ENCODE results near the gene GRIN2C. TPM values are rescaled to one million over a fixed set of nuclear protein-coding genes. Genes with fewer than 3 reads are reported as not detected.
"Not testable (repeated sequence)": the region's sequence is repeated elsewhere in the genome, so short reads cannot be mapped to it uniquely, and the experiment has no call there.

Gene GRIN2C
- not detected in 2 replicates for total RNA-seq (2014; rRNA removed; shearing (Covaris generic))
- not detected in 2 replicates for polyA plus RNA-seq (2014; cell fraction: nucleus; rRNA removed)

- DNase-seq (ENCODE audit: extremely low read depth, low read depth): no peak
Observed at GRCh38 chr17:74859459-74860228, at the start of gene GRIN2C. GRIN2C (minus strand) TSS chr17:74859885; CDS start chr17:74855092, 4,793 bp downstream.

DNA sequence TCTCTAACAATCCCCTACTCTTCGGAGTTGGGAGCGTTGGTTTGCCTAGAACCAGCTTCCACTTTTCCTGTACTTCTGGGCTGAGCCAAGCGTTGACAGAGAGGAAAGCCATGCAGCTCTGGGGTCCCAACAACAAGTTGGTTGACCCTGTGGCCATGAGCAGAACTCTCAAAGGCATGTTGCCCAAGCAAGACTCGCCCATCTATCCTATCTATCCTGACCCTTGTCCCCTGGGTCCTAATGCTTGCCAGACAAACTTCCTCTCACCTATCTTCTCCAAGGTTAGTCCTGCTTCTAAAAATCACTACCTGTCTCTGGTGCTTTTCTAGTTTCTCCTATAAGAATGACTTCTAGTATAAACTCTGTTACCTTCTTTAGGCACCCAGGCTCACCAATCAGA is 49.4 kb upstream of the GRIN2C start:
- DNase-seq (ENCODE audit: extremely low read depth, low read depth): not testable (repeated sequence)

- DNase-seq (ENCODE audit: extremely low read depth, low read depth): no peak
Observed at GRCh38 chr17:74907012-74907411, 47.3 kb upstream of the GRIN2C start.

DNA sequence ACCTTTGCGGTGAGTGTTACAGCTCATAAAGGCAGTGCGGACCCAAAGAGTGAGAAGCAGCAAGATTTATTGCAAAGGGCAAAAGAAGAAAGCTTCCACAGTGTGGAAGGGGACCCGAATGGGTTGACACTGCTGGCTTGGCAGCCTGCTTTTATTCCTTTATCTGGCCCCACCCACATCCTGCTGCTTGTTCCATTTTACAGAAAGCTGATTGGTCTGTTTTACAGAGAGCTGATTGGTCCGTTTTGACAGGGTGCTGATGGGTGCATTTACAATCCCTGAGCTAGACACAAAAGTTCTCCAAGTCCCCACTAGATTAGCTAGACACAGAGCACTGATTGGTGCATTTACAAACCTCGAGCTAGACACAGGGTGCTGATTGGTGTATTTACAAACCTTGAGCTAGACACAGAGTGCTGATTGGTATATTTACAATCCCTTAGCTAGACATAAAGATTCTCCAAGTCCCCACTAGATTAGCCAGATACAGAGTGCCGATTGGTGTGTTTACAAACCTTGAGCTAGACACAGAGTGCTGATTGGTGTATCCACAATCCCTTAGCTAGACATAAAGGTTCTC is 46.6 kb upstream of the GRIN2C start:
- DNase-seq (ENCODE audit: extremely low read depth, low read depth): not testable (repeated sequence)

DNA sequence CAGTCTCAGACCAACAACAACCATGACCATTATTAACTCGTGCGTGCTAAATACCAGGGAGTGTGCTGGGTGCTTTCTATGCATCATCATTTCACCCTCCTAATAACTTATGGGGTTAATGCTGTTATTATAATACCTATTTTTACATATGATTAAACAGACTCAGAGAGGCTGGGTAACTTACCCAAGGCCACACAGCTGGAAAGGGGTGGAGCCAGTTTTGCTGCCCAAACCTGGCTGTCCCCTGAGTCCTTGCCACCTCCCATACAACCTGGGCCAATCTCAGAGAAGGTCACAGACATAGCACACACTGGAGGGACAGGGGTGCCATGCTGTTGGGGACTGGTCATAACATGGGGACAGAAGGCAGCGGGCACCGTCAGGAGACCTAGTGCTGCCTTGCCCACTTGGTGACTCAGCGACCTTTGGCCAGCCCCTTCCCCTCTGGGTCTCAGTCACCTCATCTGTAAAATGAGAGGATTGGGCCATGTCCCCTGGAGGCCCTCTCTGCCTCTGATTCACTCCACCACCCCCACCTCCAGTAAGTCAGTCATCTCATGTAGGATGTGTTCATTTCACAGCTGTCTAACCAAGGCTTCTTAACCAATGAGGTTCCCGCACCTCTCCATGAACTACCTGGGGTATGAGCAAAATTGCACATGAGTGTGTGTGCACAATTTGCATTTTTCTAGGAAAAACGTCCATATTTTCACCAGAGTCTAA is 45.2 kb upstream of the GRIN2C start:
- no peak for DNase-seq (ENCODE audit: extremely low read depth, low read depth)

DNA sequence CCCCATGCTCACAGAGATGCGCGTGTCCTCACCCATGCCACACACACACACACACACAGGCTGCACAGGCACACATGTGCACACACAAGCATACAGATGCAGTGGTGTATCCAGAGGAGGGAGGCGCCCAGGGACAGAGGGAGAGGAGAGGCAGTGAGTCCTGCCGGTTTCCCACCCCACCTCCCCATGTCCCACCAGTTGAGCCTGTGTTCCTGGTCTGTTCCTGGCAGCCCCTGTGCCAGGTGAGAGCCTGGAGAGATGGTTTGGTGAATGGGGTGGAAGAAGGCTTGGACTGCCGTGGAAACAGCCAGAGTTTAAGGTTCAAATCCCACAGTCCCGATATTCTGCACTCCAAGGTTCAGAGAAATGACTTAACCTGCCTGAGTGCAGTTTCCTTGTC is 44.0 kb upstream of the GRIN2C start:
- no peak for DNase-seq (ENCODE audit: extremely low read depth, low read depth)

DNA sequence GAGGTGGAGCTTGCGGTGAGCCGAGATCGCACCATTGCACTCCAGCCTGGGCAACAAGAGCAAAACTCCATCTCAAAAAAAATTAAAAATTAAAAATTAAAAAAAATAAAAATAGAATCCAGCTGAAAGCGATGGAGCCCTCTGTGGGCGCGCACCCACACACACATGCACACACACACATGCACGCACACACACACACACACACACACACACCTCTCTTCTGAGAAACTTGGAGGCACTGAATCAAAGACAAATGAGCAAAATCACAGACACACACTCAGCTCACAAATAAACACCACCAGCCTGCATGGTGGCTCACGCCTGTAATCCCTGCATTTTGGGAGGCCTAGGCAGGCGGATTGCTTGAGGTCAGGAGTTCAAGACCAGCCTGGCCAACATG is 43.3 kb upstream of the GRIN2C start:
- DNase-seq (ENCODE audit: extremely low read depth, low read depth): no peak

DNA sequence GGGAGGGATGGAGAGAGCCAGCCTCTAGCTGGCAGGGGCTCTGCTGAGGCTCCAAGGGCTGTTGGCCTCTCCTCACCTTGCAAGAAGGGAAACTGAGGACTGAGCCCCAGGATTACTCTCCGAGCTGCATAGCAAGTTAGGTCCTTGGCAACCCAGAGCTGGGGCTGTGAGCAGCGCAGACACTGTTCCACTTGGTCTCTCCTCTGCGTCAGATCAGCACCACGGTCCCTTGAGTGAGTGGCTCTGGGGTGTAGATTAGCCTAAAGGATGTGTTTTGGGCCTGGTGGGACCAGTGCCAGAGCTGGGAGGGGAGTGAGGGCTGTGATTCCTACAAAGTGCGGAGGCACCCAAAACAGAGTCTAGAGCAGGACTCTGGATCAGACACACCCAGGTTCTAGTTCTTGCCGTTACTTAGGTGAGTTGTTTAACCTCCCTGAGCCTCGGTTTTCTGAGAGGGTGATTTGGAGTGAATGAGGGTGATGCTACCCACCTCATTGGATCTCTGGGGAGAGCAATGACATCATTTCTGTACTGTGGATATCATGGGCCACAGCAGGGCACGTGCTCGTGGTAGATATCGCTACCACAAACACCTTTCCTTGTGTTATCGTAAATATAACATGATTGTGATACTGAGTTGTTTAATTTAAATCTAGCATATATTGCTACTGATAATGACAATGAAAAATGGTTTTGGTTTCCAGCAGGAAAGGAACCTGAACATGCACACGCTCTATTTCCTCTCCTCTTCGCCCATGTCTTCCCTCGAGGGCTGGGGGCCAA is 41.9 kb upstream of the GRIN2C start:
- DNase-seq (ENCODE audit: extremely low read depth, low read depth): no peak

GRCh38 chr17:74900208-74900607 is 40.5 kb upstream of the GRIN2C start:
- no peak for DNase-seq (ENCODE audit: extremely low read depth, low read depth)

DNA sequence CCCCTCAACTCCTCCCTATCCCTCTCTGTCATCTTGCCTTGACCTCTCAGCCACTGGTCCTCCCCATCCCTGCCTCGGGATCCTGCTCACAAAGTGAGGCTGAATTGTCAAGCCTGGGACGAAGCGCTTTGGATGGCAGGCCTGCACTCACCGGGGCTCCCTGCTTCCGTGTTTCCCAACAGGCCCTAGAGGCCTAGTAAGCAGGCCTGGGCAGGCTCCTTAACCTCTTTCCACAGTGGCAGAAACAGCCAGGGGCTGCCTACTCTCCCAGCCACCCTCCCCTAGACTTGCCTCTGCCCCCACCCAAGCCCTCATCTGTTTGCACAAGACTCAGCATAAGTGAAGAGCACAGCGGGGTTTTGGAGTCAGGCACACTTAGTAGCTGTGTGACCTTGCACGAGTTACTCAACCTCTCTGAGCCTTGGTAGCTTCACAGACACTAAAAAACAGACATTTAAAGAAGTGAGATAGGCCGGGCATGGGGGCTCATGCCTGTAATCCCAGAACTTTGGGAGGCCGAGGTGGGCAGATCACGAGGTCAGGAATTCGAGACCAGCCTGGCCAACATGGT is 38.8 kb upstream of the GRIN2C start:
- DNase-seq (ENCODE audit: extremely low read depth, low read depth): no peak

DNA sequence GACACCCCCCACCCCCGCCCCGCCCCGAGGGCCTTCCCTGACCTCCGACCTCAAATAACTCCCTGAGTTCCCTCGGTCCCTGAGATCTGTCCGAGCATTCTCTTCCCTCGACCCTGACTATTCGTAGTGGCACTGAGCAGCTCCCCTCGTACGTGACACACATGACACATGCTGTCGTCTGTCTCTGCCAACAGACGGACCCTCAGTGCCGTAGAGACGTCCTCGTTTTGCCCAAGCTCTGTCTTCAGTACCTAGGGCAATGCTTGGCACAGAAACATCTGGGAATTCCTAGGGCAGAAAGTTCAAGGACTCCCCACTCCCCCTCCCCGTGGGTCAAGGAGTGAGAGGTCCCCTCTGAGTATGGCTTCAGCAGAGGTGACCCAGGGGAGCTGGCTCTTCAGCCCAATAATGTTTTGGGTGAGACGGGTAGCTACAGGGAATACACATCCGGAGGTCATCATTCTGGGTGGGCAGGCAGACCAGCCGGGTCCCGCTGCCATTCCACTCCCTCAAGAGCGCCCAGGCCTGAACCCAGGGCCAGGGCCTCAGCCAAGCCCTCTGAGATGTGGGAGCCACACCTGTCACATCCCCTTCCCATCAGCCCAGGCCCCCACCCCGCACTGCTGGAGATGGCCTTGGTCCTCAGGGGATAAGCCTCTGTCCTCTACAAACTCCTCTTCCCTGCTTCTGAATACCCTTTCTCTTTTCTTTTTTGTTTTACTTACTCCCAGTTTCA is 34.4 kb upstream of the GRIN2C start:
- no peak for DNase-seq (ENCODE audit: extremely low read depth, low read depth)

- no peak for DNase-seq (ENCODE audit: extremely low read depth, low read depth)
Observed at GRCh38 chr17:74892974-74893911, 33.6 kb upstream of the GRIN2C start, which contains the start of gene FADS6. FADS6 (minus strand) TSS chr17:74893633; CDS start chr17:74893595, 38 bp downstream.

DNA sequence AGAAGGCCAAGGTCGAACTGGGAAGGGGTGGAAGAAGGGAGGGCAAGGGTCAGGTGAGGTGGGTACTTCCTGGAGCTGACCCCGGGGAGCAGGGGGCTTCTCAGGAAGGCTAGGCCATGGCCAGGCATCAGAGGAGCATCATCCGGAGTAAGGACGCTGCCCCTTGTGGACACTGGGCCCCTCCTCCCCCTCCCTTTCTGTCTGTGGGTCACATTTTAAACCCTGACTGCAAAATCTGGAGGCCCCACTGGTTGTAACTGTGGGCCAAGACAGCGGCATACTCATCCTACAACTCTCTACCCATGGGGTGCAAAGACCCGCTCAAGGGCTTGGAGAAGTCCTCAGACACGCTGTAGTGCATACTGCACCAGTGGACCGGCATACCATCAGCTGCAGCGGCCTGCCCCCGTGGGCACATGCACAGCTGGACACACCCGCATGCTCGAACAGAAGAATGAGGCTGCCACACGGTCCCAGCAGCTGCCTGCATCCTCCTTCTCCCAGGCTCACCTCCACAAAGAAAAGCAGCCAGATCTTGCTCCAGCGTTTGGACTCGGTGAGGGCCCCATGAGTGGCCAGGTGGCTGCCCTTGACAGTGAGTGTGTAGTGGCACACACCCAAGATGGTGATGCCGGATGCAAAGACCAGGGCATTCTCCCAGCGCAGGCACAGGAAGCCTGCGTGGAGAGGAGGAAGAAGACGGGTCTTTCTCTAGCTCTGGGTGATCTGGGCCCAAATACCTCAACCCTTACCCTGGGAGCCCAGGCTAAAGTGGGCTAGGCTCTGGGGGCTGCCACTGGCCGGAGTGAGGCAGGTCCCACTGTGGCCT is 32.5 kb upstream of the GRIN2C start:
- no peak for DNase-seq (ENCODE audit: extremely low read depth, low read depth)

- no peak for DNase-seq (ENCODE audit: extremely low read depth, low read depth)
Observed at GRCh38 chr17:74890554-74890953, 30.9 kb upstream of the GRIN2C start.

DNA sequence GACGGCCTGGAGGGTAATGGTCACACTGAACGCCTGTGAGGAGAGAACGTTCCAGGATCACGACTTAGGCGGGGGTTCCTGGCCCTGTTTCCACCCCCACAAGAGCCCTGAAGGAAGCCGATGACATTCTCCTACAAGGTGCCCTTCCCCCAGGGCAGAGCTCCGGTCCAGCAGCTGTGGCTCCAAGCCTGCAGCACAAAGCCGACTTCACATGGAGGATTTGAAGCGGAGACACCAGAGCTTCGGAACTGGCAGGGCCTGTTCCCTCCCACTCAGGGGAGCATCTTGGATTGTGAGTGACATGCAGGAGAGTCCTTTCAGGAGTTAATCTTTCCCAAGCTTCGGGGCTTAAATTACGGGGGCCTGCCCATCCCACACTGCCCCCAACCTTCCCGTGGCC is 28.8 kb upstream of the GRIN2C start:
- no peak for DNase-seq (ENCODE audit: extremely low read depth, low read depth)

GRCh38 chr17:74883241-74883745 is 23.6 kb upstream of the GRIN2C start:
- DNase-seq (ENCODE audit: extremely low read depth, low read depth): no peak

DNA sequence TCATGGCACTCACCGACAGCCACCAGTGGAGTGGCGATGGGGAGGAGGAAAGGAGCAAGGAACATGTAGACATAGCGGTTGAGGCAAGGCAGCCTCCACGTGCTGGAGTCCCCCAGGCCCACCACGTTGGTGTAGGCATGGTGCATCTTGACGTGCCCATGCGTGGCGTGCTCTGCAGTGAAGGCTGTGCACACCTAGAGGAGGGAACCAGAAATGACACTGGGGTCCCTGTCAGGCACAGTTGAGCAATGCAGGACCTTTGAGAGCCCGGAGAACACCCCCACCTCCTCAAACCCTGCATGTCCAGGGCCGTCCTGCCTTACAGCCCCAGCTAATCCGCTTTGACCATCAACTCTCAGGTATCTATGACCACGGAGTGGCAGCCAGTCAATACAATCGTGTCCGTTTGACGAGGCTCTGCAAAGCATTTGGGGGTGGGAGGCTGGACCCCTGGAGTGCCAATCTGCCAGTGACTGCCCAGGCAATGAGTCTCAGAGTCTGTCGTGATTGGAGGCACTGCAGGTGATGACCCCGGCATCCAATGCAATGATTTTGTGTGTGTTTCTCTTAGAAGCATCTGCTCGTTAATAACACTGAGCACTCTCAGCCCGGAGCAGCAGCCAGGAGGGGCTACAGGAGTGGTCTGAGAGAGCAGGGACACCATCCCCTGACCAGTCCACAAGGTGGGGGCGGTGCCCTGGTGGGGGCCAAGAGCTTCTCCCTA is 23.0 kb upstream of the GRIN2C start:
- no peak for DNase-seq (ENCODE audit: extremely low read depth, low read depth)

All from NCI-H460 (cell line).